GM18520 (cell line): Measurements from ENCODE around the gene PARD3.
"Not testable (repeated sequence)": the region's sequence is repeated elsewhere in the genome, so short reads cannot be mapped to it uniquely, and the experiment has no call there.

Experiments used
- ATAC-seq: cut with Tn5 transposase; IDR thresholded peaks from one replicate; pipeline ENCODE4 v1.9.1; 2021; ENCODE audit not compliant: unreplicated experiment

Gene PARD3

DNA sequence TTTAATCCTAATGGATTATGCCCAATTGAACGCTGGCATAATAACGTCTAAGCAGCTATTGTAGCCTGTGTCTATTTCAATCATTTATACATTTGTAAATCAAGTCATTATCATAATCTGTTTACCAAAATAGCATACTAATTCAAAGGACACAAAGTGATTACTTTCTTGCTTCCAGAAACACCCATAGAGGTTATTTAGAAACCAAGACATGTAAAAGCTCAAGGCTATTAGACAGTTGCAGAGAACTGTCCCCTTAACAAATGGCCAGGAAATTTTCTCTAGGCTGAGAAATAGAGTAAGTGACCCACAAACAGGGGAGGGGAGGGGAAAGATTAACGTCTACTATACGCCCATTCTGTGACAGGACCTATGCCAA, 455.7 kb downstream of the PARD3 start:
- no peak for ATAC-seq

DNA sequence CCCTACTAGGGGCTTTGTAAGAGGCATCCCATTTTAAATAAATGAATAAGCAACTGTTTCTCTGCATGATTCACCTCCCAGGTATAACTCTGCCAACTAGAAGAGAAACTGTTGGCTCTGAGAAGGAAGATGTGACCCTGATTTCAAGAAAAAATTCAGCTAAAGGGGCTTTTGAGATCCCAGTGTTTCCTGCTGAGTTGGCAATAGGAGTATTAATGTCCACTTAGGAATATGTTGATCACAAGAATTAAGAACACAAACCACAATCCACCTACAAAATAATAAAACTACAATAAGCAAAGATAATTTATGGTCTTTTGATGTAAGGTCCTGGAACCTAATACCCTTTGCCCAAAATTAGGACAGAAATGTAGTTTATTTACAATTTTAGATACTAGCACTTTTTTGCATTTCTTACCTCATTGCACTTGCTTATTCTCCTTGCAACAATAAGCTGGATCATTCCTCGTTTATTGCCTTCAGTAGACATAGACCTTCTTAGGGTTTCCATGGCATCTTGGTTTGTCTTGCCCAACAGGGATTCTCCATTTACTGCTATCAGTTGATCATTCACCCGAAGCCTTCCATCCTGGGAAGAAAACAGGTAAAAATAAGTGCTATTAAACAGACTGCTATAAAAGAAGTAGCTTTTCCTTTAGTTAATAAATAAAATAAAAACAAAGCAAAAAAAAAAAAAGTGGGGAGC, 456.2 kb downstream of the PARD3 start:
- no peak for ATAC-seq

DNA sequence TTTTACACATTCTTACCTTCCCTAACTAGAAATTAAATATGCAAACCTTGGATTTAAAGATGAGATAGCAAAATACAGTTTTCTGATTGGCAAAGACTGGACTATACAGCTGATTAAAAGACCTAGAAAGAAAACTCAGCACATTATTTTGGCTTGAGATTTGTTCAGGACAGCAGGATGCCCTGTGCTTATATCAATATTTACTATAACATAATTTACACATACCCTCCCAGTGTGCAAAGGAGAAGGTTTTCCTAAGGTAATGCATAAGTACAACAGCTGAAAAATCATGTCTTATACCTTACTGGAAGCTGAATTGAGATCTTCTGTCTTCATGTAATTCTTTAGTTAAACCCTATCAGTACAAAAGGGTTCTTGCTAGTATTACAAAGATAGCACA, 458.6 kb downstream of the PARD3 start:
- no peak for ATAC-seq

DNA sequence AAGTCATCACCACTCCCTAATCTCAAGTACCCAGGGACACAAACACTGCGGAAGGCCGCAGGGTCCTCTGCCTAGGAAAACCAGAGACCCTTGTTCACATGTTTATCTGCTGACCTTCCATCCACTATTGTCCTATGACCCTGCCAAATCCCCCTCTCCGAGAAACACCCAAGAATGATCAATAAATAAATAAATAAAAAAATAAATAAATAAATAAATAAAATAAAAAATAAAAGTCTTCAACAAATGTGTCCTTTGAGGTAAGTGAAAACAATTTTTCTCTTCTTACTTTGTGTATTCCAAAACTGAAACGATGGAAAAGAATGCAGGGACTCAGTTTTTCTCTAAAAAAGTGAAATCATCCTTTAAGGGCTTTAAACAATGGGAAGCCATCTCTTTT, 461.6 kb downstream of the PARD3 start:
- ATAC-seq: not testable (repeated sequence)

DNA sequence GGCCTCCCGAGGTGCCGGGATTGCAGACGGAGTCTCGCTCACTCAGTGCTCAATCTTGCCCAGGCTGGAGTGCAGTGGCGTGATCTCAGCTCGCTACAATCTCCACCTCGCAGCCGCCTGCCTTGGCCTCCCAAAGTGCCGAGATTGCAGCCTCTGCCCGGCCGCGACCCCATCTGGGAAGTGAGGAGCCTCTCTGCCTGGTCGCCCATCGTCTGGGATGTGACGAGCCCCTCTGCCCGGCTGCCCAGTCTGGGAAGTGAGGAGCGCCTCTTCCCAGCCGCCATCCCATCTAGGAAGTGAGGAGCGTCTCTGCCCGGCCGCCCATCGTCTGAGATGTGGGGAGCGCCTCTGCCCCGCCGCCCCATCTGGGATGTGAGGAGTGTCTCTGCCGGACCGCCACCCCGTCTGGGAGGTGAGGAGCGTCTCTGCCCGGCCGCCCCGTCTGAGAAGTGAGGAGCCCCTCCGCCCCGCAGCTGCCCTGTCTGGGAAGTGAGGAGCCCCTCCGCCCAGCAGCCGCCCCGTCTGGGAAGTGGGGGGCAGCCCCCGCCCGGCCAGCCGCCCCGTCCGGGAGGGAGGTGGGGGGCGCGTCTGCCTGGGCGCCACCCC, 462.4 kb downstream of the PARD3 start:
- not testable (repeated sequence) for ATAC-seq

DNA sequence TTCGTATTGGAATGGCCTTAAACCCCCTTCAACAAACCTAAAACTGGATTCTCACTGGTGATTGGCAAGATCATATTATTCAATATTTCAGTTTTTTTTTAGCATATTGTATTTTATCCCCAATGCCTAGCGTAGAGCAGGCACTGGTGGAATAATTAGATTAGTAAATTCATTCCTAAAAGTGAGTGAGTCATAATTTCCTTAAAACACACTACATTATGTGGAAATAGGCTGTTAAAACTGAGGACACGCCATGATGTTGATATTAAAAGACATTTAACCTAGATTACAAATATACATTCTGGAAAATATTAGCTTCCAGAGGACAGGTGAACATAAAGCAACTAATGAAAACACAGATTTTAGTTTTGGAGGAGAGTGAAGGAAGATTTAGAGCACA, 463.9 kb downstream of the PARD3 start:
- no peak for ATAC-seq

DNA sequence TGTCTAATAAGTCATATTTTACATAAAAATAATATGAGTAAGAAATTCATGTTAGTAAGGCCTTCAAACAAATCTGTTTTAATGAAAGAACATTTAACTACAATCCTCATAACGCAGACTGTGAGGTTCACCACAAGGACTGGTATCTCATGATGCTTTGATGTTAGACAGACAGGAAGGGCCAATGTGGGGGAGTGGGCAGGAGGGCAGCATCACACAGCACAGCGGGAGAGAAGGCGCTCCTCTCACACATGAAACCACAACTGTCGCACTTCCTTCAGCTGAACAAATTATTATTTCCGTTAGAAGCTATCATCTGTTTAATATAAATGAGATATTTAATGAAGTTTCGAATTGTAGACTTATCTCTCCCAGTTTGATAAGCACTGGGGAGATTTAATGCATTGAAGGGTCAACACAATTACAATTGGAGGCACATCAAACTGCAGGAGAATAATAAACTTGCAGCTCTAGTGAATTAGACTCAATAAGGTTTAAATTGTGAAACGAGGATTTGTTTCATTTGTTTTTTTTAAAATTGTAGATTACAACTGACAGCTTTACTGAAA, 466.1 kb downstream of the PARD3 start:
- no peak for ATAC-seq

DNA sequence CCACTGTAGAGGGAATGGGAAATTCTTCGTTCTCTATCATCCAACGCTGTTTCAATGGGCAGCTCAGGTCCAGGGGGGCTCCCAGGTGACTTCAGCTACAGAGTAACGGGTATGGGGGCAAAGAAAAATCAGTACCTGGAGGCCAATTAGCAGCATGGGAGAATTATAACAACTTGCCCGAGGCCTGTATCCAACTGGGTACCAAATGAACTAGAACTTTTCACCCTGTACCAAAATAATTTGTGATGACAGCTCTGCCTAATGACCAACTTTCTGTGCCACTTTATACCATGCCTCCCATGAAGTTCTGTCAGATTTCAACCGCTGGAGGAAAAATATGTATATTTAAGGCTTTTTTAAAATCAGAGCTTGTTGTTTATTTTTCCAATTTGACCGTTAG, 467.1 kb downstream of the PARD3 start:
- ATAC-seq: no peak

DNA sequence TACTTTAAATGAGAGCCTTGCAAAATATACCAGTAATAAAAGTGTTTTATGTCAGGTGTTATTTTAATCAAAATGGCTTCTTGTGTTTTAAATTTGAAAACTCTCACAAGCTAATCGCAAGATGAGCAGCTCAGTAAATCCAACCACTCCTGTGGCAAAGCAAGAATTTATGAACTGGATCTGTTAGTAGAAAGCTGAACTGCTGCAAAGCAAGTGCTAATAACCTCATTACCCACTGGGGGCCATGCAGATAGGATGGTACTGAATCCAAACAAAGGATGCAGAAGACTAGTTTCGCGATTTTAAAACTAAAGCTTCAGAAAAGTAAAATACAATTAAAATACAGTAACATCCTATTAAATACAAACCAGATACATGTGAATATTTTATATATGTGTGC, 468.0 kb downstream of the PARD3 start:
- no peak for ATAC-seq

DNA sequence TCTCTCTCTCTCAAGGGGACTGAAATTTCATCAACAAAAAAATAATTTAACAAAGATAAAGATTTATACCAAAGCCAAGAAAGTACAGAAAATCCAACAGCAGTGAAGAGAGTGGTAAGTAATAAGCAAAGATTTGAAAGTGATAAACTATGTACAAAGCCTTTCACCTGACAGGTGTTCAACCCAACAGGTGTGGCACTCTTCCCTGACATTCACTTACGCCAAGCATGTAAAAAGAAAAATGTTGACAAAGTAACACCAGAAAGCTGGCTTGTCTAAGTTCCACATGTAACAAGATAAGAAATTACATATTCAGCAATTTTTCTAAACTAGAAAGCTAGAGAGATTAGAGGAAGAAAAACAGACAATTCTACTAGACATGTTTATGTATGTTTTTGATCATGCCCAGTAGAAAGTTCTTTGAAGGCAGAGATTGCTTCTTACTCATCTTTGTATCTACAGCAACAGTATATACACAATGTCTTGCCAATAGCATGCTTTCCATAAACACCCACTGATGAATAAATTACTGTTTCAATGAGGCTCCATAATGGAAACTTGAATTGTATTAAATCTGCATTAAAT, 468.5 kb downstream of the PARD3 start:
- ATAC-seq: no peak

DNA sequence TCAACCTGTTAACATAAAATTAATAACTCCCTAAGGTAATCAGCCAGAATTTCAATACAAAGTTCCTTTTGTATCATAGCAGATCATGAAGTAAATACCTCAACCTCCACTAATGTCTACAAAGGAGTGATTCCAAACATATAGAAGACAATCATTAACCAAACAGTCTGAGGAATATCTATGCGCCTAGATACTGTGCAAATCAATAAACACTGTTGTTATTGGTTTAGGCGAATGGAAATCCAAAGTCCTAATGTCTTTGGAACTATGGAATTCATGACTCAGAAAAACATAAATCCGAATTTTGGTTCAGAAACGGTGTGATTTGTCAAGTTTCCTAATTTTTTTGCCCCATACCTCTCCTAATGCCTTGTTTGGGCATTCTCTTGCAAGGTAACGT, 469.7 kb downstream of the PARD3 start:
- no peak for ATAC-seq

DNA sequence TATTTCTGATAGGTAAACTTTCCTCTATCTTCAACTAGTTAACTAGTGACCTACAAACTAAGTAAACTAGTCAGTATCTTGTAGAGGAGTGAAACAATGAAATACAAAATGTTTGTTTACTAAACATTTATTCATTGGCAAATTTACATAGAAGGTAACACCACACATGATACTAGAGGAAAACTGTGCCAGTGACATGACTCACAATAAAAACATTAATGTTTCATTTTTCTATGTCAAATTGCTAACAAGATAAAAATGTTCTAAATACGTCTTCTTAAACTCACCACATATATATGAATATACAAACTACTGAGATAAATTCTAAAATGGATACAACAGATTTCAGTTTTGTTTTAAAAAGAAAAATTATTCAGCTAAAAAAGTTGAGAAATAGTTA, 471.3 kb downstream of the PARD3 start:
- ATAC-seq: no peak

DNA sequence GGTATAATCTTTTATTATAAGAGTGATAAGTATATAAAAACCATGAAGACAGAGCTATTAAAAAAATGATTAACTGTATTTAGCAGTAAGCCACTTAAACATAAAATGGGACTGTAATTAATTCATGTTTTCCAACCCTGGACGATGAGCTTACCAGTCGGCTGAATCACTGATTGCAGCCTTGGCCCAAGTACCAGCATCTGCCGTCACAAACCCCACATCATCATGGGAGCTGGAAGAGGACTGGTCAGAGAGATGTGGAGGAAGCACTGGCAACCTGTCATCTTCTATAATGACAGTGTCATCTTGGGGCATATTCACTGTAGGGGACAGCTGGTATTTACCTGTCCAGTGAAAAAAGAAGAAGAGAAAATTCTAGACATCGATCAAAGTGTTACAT, 473.6 kb downstream of the PARD3 start:
- no peak for ATAC-seq

DNA sequence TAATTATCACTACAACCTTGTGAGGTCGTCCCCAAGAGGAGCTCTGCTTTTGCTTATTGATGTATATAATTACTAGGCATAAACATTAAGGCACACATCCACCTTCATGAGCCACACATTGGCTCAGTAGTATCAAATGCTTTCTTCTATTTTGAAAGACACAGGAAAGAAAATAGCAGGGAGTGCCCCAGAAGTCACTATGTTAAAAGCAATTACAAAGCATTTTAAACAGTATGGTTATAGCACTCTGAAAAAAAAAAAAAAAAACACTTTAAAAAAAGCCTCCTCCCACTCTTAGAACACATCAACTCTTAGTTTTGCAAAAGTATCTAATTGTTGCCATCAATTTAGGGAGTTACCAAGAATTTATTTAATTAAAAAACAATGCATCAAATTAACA, 474.2 kb downstream of the PARD3 start:
- ATAC-seq: no peak

DNA sequence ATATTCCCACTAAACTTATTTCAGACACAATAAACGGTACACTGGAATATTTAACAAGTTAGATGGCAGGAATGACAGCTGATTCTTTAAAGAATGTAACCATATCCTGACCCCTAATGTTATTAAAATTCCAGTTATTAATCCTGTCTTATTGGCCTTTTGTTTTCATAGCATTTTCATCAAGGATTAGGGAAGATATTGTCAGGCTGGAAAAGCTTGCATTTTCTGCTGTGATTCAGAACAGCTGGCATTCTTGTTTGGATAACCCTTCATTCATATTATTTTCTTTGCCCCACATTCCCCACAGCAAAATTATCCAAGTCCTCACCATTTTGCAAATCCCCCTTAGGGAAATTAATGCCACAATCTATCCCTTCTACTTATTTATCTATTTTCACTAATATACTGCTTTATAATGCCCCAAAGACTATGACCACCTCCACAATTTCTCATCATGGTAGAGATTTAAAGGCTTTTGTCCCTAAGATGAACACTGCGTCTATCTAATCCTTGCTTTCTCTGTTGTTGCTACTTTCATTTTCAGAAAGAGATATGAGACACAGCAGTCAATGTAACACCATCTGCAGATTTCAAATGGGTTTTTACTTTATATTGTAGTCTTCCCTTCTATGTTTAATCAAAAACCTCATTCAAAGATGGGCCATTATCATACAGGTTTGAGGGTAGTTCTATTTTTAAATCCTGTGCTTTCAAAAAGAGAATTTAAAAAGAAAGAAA, 475.1 kb downstream of the PARD3 start:
- no peak for ATAC-seq

DNA sequence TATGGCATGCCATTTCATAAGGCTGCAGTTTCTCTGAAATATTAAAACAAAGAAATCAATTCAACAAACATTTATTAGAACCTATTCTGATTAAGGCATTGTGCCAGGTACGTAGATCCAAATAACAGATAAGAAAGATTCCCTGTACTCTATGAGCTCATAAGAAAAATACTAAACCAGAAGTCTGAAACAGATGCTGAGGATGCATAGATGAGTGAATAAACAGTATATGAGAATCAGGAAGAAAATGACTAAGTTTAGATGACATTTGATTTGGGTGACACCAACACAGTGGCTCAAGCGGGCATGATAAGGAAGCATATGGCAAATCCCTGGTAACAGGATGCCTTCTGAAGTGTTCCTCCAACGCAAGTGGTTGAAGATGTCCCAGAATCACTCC, 477.2 kb downstream of the PARD3 start:
- ATAC-seq: no peak

DNA sequence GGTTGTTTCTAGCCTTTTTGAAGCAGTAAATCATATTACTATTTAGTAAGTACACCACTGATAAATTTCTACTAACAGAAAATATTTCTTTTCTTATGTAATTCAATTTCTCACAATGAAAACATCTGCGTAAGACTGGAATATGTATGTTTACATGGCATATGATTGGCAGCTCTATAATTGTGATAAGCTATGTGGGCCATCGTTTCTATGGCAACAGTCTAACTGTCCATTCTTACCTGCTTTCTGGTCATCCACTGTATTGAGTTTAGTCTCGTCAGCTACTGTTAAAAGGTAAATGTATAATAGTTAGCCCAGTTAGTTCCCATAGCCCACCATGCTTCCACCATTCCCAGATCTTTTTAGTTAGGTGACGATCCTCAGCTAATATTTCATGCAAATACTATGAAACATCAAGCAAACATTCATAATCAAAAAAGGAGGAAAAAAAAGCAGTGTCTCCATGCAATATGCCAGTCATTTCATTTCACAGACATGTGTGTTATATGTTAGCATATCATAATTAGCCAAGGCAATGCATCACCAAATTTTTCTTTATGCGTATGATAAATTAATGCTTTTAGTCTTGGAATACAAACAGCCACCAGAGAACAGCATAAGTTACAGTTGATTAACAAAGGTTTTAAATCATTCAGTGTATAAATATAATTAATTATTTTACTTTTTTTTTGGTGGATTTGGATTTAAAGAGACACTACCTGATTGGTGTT, 479.0 kb downstream of the PARD3 start:
- ATAC-seq: no peak

DNA sequence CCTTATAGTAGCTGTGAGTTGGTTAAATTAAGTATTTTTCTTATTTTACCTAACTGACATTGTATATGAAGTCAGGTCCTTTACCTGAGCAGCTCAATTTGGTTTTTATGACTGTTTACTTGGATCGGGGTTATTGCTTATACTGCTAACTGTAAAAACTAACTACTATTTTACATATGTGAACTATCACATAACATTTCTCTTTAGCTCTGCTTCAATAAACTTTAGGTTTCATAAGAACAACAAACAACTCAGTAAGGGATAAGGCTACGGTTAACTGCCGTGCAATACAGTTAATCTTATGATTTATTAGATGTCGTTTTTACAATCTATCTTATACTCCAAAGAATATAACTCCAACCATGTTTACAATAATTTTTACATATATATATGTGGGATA, 480.2 kb downstream of the PARD3 start:
- no peak for ATAC-seq

DNA sequence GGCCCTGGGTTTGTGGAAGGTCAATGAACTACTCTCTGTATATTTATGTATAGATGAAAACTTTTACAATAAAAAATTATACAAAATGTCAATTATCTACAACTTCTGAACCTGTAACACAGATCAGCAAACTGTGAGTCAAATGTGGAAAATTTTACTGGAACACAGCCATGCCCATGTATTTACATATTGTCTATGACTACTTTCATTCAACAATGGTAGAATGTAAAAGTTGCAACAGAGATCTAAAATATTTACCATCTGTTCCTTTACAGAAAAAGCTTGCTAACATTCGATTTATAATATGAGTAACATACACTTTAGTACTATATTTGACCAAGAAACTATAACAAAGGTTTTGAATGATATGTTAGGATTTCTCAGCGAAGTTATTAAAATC, 481.6 kb downstream of the PARD3 start:
- no peak for ATAC-seq

DNA sequence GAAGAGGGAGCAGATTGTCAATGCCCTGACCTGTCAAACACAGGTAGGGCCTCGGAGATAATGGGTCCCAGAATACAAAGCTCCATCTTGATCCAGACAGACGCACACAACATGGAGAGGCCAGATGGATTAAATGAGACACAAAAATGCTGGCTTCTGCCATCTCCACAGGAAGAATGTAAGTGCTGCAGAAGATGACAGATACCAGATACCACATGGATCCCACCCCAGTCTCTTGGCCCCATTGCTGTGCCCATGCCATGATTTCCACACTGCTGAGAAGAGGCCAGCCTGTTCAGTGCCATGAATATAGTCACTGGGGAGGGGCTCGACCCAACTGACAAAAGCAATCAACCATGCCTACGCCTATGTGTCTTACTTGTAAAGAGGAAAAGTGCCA, 487.9 kb downstream of the PARD3 start:
- no peak for ATAC-seq

DNA sequence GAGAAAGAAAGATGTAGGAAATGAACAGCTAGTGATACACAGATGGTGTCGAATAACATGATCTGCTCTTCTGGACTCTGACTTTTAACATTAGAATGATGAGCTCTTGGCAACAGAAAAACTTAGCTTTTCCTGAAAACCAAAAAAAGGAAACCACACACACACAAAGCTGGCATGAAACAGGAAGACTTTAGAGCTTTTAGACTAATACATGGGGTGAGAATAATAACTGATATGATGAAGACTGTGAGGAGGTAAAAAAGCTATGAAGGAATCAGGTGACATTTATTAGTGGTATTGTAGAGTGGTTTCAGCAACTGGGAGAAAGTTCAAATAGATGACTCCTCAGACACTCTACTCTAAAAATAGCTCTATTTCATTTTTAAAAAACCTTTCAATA, 491.9 kb downstream of the PARD3 start:
- no peak for ATAC-seq
